Gastrocnemius medialis (tissue), 4 donors: ENCODE measurements around the gene FAM124B.

Source experiments
- CTCF ChIP-seq, 5 experiments: fragments of 450-650 bp in 3 of 5; fragments of 200-600 bp in 2 of 5; sonication (generic) in 2 of 5; IDR thresholded peaks in 4 of 5; conservative IDR thresholded peaks in 1 of 5; 1 replicate in 4 of 5; 2 replicates in 1 of 5; pipeline ENCODE4 v1.5.1; 2016 to 2019; ENCODE audit warnings: antibody characterized with exemption in 5 of 5, mild to moderate bottlenecking in 3 of 5, moderate library complexity in 3 of 5
- POLR2A ChIP-seq, 2 donors: fragments of 450-650 bp; IDR thresholded peaks; one replicate each; pipeline ENCODE4 v1.6.1; 2017; ENCODE audit warnings: antibody characterized with exemption in 2 of 2, mild to moderate bottlenecking in 2 of 2, moderate library complexity in 2 of 2

GRCh38 chr2:224416656-224417360 lies 14.9 kb upstream of the FAM124B start:
- TF ChIP-seq POLR2A (IDR thresholded peaks at IDR 0.05) (no peak), CTCF (IDR thresholded peaks at IDR 0.05 in 4 of 5, conservative IDR thresholded peaks at IDR 0.05 in 1 of 5) (no peak)
